Fibroblast of skin of abdomen (primary cell): ENCODE data around the gene CDK6.
"Not testable (repeated sequence)": the region's sequence is repeated elsewhere in the genome, so short reads cannot be mapped to it uniquely, and the experiment has no call there.

Source experiments
- DNase-seq: peaks from one replicate; pipeline ENCODE4 v3.0.0-alpha.2; 2013

Gene CDK6

GRCh38 chr7:92761391-92762097, 74.8 kb downstream of the CDK6 start:
- no peak for DNase-seq

GRCh38 chr7:92758796-92759431, 77.5 kb downstream of the CDK6 start:
- no peak for DNase-seq

GRCh38 chr7:92757311-92757910, 79.0 kb downstream of the CDK6 start:
- not testable (repeated sequence) for DNase-seq

DNA sequence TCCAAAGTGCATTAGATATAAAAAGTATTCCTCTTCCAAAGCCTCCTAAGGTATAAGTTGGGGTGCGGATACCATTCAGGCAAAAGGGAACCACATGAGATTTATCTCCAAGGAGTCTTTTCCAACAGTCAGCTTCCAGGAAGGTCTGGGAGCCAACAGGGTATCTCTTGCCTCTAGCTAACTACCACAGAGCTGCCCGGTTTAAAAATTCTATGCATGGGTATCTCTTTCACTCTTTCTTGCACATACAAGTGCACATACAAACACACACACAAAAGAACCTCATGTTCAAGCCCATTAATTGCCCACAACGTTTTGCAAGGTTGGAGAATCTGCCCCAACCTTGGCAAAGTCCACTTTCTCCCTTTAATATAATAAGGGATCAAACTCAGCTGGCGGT, 80.7 kb downstream of the CDK6 start:
- DNase-seq = no peak

DNA sequence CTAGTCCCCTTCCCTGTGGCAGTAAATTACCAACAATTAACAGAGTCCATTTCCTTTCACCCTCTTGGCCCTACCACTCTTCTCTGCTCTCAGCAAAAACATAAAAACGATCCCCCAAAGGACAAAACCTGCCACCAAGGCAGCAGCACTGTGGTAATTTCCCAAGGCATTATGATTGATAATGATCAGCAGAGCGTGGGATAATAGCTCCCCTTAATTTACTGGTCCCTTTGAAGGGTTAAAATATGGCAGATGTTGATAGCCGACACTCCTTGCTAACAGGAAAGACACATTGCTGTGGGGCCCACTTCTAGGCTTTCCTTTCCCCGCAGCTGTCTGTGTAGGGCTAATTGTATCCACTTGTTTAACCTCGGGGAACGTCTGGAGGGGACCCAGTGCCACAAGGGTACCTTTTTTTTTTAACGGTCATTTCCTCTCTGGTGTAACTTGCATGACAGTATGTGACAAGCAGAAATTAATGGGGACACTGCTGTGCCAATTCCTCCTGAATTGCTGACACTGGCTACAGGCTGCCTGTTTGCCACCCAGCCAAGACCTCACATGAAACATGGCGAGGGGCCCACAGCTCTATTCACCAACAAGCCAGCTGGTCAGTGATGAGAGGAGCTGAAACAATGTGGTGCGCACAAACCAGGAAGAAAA, 81.3 kb downstream of the CDK6 start:
- DNase-seq = no peak

- no peak for DNase-seq
These were observed 82.8 kb downstream of the CDK6 start for GRCh38 chr7:92753614-92754013.

DNA sequence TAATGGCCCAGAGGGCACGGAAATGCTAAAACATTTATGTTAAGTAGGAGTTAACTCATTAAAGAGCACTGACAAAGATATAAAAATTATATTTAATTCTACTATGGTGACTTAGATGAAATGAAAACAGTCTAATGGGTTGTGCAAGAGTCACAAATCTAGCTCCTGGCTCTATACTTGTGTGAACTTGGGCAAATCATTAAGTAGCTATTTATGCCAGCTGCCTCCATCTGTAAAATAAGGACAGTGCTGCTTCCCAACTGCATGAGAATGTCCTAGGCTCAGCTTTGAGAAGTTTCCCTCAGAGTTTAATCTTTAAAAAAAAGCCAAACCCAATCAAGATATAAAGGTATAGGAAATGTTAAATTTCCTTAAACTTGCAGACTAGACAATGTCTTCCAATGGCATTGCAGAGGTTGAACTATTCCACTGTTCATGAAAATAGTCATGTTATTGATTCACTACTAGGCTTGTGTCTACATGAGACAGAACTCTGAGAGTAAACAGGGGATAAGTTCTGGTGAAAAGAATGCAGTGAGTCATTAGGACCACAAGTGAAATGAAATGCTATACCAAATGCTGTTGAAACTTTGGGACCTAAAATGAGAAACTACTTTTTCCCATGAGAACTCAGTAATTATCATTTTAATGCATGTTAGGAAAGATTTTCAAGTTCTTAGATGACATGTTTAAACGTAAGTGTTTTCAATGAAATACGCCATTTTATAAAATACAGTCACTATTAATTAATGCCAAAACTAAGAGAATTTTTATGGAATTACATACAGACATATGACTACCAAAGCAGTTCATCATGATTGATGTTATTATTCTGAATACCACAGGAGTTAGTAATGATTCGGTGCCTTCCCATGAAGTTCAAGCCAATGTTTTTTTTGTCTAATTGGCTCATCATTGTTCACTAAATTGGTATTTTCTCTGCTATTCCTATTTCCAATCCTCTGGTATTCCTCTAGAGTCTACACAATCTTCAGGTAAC, 84.2 kb downstream of the CDK6 start:
- DNase-seq = peak; percentile 93

DNA sequence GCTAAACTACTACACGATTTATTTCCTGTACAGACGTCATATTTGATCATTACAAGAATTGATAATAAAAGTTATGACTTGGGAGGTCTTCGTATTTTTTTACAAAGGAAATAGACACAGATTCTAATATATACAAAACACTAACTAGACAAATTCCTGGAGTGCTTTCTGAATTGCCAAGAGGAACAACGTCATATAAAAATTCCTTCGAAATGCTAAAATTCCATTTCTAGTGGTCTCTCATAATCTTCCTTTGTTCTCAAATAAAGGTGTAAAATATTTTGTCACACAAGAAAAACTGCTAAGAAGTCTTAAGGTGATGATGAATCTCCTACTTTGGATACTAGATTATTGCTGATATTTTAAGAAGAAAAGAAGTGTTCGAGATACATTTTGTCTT, 85.4 kb downstream of the CDK6 start:
- no peak for DNase-seq

DNA sequence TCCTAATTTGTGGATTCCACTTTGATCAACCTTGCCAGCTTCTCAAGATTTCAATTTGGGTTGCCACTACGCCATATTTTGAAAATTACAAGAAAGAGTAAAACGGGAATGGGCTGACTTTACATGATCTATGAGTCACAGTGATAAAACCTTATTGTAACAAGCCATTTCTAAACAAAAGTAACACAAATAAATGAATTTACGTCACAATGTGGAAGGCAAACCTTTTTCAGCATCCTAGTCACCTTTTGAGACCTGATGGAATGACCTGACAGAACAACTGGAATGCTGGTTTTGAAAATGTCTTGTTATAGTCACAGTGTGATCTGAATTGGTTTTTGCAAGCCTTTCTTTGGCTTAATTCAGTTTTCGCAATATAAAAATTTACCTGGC, 85.9 kb downstream of the CDK6 start:
- no peak for DNase-seq

DNA sequence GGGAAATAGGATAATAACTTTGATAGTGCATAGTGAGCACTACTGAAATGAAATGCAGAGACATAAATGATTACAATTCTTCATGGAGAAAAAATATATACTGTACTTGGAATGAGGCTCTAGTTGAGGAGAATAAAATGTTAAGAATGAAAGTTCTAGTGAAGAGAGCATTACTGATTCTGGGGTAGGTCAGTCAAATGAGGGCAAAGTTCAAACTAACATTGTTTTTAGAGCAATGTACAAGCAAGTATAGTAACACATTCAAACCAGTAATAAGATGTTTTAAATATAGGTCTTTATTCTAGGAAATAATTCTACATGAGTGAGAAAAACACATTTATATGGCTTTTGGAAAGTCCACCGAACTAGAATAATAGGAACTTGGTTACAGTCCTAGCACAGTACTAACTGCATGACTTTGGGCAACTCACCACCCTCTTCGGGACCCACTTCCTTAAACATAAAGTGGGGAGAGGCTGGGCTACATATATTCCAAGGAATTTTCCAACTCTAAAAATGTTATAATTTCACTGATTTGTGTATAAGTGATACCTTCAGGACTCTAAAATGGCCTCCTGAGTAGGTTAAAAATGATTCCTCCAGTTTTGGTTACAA, 86.4 kb downstream of the CDK6 start:
- DNase-seq = no peak

DNA sequence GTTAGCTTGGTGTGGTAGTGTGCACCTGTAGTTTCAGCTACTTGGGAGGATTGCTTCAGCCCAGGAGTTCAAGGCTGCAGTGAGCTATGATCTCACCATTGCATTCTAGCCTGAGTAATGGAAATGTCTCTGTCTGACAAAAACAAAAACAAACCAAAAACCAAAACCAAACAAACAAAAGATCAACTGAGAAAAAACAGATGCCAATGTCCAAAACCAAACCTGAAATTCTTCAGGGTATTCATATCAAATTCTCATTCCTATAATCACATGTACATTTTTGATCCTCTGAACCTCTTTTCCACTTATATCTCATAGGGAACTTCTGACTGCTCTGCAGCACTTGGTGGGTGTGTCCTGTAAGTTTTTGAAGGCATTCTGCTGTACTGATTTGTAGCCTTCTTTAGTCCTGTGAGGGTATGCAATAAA, 87.0 kb downstream of the CDK6 start:
- no peak for DNase-seq

- no peak for DNase-seq
These were observed 87.9 kb downstream of the CDK6 start for GRCh38 chr7:92748495-92748894.

- peak; percentile 58 for DNase-seq
These were observed 89.1 kb downstream of the CDK6 start for GRCh38 chr7:92747041-92747835.

DNA sequence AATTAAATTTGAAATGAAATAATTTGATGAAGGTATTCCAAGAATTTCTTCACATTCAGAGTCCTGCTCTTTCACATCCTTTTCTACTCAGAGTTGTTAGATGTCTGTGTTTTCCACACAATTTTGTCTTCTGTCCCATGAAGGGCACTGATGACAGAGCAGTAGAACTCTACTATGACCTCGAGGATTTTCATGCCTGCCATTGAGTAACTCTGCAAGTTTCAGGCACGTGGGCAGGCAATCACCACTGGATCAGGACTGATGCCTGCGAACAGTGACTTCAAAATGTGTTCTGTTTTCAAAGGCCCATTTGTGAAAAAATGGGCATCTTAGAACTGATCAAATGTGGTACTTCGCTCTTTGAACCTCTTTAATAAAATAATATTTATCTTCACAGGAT, 91.1 kb downstream of the CDK6 start:
- no peak for DNase-seq

GRCh38 chr7:92744180-92744579, 92.2 kb downstream of the CDK6 start:
- not testable (repeated sequence) for DNase-seq

DNA sequence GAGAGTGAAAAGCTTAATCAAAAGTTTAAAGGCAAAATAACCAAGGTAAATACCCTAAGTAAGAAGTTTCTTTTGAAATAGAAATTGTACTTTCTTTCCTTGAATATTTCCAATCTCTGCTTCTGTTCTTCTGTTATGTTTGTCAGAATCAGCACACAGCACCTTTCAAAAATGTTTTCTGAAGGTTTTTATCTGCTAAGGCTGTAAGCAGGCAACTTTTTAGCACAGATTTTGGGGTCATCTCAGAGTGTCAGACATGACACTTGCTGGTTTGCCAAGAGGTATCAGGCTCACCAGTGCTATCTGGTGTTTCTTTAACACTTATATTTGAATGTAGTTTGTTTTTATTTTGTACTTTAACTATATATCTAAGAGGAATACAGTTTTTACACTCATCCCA, 94.2 kb downstream of the CDK6 start:
- no peak for DNase-seq

DNA sequence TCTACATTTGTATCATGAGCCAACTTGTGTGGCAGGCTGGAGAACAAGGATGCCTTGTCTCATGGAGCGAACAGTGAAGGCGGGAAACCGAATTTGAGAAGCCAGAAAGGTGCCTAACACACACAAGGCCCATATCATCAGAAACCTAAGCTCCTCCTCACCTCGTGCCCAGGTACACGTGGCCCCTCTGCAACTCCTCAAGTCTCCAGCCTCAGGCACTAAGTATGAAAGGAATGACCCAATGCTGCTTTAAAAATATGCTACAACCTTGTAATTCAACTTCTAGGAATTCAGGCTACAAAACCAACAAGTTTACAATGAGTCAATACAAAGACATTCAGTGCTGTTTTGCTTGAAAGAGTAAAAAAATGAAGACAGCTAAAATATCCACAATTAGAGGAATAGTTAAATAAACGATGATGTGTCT, 95.7 kb downstream of the CDK6 start:
- peak; percentile 90 for DNase-seq

DNA sequence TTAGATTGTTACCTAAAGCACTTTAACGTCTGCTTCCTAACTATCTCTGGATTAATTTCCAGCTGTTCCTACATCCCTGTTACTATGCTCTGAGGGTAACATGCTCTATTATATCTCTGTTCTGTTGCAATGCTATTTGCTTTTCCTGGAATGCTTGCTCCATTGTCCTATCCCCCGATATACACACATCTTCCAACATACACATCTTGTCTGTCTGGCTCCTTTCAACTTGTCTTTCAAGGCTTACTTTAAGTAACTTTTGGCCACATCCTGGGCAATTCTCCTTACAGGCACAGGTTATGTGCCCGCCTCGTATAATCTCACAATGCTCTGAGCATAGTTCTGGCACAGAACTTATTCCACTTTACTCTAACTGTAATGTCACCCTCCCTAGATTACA, 96.2 kb downstream of the CDK6 start:
- DNase-seq = no peak

DNA sequence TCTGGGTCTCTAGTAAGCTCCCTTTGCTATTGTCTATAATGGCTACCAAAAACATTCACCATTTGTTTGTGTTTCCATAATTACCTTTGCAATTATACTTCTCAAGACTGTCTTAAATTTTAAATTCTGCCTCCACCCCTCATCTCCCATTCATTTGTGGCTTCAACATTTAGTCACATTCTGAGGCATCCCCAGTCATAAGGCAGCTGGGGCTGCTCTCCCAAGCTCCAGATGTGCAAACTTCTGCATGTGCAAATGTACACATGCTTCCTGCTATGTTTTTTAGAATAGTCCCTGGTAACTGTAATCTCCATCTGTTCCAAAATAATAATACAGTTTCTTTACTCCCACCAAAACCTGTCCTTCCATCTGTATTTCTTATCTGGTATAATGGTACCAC, 97.3 kb downstream of the CDK6 start:
- DNase-seq = no peak

DNA sequence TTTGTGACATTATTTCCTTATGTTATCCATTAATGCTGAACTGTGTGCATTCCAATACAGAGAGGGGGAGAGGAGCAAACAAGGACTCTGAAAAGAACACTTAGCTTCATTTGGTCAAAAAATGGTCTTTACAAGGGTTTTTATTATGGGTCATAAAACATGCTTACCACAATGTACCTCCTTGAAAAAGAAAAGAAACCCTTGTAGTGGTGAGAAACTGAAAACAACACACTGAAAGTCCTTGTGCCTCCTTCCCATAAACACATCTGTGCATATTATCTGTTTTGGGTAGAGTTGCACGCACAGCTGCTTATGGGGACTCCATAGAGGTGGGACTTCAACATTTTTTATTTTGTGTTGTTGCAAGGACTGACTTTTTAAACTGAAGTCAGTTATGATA, 98.7 kb downstream of the CDK6 start:
- no peak for DNase-seq

GRCh38 chr7:92736870-92737269, 99.5 kb downstream of the CDK6 start:
- DNase-seq = no peak
